Mononuclear cell (primary cell): ENCODE measurements around the gene CMTM1. TPM values are rescaled to one million over a fixed set of nuclear protein-coding genes. Genes with fewer than 3 reads are reported as not detected.

Experiments used
- H3K27me3 ChIP-seq: 2 replicates; pipeline ENCODE4 v1.6.0; 2011; ENCODE audit warnings: low read length, control low read depth; ENCODE audit not compliant: insufficient read depth
- H3K4me1 ChIP-seq: 2 replicates; pipeline ENCODE4 v1.5.1; 2011; ENCODE audit warnings: mild to moderate bottlenecking, low read length, control low read depth; ENCODE audit not compliant: insufficient read depth
- H3K4me3 ChIP-seq: 2 replicates; pipeline ENCODE4 v1.5.1; 2011; ENCODE audit warnings: mild to moderate bottlenecking, low read length, moderate library complexity
- H3K9me3 ChIP-seq: 2 replicates; pipeline ENCODE4 v1.5.1; 2011; ENCODE audit warnings: low read depth, mild to moderate bottlenecking, control low read depth, low read length
- total RNA-seq: library from RNA; depleted of rRNA; stranded (reverse); fragments of >200 nt; gene quantifications from one replicate; pipeline ENCODE4 v1.2.3, GENCODE V29; 2012

CMTM1 gene
- total RNA-seq, 1 donor = 0.21 TPM

DNA sequence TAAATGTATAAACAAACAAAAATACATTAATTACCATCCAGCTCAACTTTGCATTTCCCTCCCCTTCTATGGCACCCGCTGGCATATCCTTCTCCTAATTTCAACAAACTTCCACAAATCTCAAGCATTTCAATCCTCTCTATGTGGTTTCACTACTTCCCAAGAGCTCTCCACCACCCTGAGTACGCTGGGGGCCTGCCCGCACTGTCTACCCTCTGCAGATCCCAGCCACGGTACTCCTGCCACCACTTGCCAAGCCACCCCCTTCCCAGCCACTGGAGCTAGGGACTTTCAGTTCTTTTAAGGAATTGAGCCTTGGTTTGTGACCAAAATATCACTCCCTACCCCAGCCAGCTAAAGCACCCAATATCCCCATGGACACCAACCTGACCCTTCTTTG lies 18.2 kb upstream of the CMTM1 start:
- Histone ChIP-seq H3K9me3 (no peaks in the 10 kb centered on the region), H3K4me1 (peaks cover 84% of the 10 kb centered on the region), H3K4me3 (no peak overlapping the region), H3K27me3 (no peaks in the 10 kb centered on the region)

GRCh38 chr16:66548868-66549267 lies 17.4 kb upstream of the CMTM1 start:
- H3K4me1 ChIP-seq = peaks cover 85% of the 10 kb centered on the region
- H3K27me3 ChIP-seq = no peaks in the 10 kb centered on the region
- H3K4me3 ChIP-seq = peak overlapping the region; percentile 60
- H3K9me3 ChIP-seq = no peaks in the 10 kb centered on the region

GRCh38 chr16:66549284-66550131 lies 16.7 kb upstream of the CMTM1 start, which contains the start of gene TK2:
Gene TK2, minus strand, starts transcription at chr16:66550122. Its CDS starts 61 bp downstream, at chr16:66550061.
- H3K4me1 ChIP-seq = peaks cover 85% of the 10 kb centered on the region
- H3K4me3 ChIP-seq = peak within 1 kb of the TSS; percentile 60
- no peaks in the 10 kb centered on the region for H3K27me3 ChIP-seq
- no peaks in the 10 kb centered on the region for H3K9me3 ChIP-seq

DNA sequence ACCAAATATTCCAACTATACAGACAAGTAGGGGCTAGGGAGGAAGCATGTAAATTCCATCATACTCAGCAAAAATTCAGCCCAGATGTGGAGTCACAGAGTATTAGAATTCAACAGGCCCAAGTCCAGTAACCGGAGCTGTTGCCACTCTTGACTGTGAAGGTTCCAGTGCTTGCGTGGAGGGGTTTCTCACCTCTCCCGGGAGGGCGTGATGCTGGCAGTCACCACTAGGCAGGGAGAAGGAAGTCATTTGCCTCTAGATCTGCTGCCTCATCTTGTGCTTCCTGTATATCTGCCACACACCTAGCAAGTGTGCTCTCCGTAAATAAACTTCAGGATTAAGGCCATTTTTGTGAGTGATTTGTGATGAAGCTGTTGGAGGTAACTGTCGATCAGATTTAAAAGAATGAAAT lies 14.9 kb upstream of the CMTM1 start:
- no peaks in the 10 kb centered on the region for H3K27me3 ChIP-seq
- H3K9me3 ChIP-seq = no peaks in the 10 kb centered on the region
- H3K4me1 ChIP-seq = peaks cover 88% of the 10 kb centered on the region
- peak overlapping the region; percentile 55 for H3K4me3 ChIP-seq

GRCh38 chr16:66551788-66552285 lies 14.4 kb upstream of the CMTM1 start:
- H3K9me3 ChIP-seq = no peaks in the 10 kb centered on the region
- peak overlapping the region; percentile 55 for H3K4me3 ChIP-seq
- peaks cover 87% of the 10 kb centered on the region for H3K4me1 ChIP-seq
- H3K27me3 ChIP-seq = no peaks in the 10 kb centered on the region

DNA sequence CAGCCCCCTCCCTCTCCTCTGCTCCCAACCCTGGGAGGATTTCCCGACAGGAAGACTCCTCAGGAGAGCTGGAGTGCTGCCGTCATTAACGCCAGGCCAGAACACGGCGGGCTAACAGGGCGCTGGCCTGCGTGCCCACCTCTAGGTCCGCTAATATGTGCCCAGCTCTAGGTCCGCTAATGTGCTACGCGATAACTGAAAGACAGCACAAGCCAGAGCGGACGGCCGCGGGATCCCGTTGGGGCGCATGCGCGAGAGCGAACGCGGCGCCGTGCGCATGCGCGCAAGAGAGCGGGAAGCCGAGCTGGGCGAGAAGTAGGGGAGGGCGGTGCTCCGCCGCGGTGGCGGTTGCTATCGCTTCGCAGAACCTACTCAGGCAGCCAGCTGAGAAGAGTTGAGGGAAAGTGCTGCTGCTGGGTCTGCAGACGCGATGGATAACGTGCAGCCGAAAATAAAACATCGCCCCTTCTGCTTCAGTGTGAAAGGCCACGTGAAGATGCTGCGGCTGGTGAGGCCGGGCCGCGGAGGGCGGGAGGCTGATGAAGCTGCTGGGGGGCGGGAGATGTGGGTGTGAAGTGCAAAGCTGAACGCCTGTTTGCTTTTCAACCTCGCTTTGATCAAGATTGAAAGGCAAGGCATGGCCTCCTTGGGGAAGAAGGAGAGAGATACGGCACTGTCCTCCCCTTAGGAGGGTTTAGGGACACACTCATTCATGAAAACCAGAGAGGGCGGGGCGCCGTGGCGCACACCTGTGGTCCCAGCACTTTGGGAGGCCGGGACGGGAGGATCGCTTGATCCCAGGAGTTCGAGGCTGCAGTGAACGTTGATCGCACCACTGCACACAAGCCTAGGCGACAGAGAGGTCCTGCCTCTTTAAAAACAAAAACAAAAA lies 13.7 kb upstream of the CMTM1 start, which contains the start of gene CKLF:
CKLF (plus strand) TSS at position 291 of the 892 bp plus-strand sequence; CDS start at position 431, 140 bp downstream.
- peak within 1 kb of the TSS; percentile 55 for H3K4me3 ChIP-seq
- H3K4me1 ChIP-seq = peaks cover 84% of the 10 kb centered on the region
- no peaks in the 10 kb centered on the region for H3K27me3 ChIP-seq
- no peaks in the 10 kb centered on the region for H3K9me3 ChIP-seq

- H3K9me3 ChIP-seq = no peaks in the 10 kb centered on the region
- peak overlapping the region; percentile 55 for H3K4me3 ChIP-seq
- peaks cover 77% of the 10 kb centered on the region for H3K4me1 ChIP-seq
- no peaks in the 10 kb centered on the region for H3K27me3 ChIP-seq
Measured at GRCh38 chr16:66553223-66553622, 13.0 kb upstream of the CMTM1 start.

DNA sequence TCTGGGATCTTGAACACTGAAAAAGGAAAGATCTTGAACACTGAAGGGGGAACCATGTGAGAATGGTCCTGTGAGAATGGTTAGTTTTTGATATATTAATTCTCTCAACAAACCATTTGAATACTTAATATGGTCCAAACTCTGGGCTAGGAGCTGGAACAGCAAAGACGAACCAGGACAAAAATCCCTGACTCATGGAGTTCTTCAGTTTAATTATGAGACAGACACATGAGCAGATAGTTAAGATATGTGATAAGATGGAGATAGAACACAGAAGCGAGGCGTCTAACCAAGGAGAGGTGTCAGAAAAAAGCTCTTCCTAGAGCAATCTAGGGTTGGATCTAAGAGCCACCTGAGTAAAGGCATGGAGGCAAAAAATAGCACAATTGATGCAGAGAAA lies 12.2 kb upstream of the CMTM1 start:
- Histone ChIP-seq H3K9me3 (no peaks in the 10 kb centered on the region), H3K27me3 (no peaks in the 10 kb centered on the region), H3K4me3 (peak overlapping the region; percentile 55), H3K4me1 (peaks cover 72% of the 10 kb centered on the region)

- H3K4me3 ChIP-seq = peak overlapping the region; percentile 55
- H3K9me3 ChIP-seq = no peaks in the 10 kb centered on the region
Measured at GRCh38 chr16:66554495-66554894, 11.7 kb upstream of the CMTM1 start.

DNA sequence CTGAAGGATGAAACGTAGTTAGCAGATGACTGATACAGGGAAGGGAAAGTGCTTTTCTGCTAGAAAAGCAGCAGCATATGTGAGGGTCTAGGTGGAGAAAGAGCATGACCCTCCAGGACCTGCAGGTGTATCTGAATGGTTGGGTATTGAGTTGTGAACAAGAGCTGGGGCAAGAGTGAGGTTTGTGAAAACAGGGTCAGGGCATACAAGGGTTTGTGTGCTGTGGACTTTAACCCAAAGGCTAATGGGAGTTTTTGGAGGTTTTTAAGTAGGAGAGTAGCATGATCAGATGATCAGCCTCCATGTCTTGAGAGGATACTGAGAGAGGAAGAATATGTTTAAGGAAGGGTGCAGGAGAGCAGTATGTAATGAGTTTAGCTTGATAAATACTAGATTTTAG lies 6.1 kb upstream of the CMTM1 start:
- Histone ChIP-seq H3K4me3 (no peak overlapping the region), H3K4me1 (peaks cover 52% of the 10 kb centered on the region)

More at GRCh38 chr16:66554495-66554894, 11.7 kb upstream of the CMTM1 start:
- Histone ChIP-seq H3K27me3 (no peaks in the 10 kb centered on the region), H3K4me1 (peaks cover 70% of the 10 kb centered on the region)

DNA sequence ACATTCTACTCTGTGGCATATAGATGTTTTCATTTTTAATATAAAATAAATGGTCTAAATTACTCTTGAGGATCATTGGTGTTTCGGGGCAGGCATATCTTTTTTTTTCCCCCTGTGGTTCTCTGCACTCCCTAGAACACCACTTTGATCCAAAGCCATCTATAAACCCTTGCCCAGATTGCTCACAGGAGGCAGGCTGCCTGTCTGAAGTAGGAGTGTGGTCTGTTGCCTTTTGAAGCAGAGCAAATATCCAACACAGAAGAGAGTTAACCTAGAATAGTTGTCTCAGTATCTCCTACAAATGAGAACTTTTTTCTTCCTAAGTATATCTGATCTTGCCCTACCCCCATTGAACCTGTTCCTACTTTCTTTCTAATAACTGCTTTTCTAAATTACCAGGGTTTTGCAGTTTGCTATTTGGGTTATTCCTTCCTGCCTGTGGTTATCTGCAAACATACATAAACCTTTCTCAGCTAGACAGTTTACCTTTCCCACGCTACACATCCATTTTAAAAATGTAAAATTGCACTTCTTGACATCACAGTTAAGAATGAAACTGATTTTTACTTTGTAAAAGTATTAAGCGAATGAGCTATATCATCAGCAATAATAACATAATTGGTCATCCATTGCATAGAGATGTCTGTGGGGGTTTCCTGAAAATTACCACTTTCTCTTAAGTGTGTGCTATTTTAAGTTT lies 4.7 kb upstream of the CMTM1 start:
- Histone ChIP-seq H3K9me3 (no peaks in the 10 kb centered on the region), H3K4me1 (peaks cover 38% of the 10 kb centered on the region), H3K4me3 (no peak overlapping the region), H3K27me3 (no peaks in the 10 kb centered on the region)

More for the DNA sequence above, 6.1 kb upstream of the CMTM1 start:
- Histone ChIP-seq H3K9me3 (no peaks in the 10 kb centered on the region), H3K27me3 (no peaks in the 10 kb centered on the region)

DNA sequence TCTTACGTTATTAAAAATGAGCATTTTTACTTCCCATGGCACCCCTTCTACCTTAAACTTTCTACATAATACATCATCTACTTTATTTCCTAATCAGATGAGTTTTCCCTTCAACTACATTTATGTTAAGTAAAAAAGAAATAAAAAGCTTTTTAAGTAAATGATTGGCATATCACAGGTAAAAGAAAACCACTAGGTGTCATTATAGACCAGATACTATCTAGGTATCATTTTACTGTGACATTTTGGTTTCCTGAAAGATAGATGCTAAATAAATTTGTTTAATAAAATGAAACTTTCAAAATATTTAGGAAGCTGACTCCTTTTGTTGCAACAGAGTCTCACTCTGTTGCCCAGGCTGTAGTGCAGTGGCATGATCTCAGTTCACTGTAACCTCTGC lies 3.8 kb upstream of the CMTM1 start:
- H3K4me3 ChIP-seq = no peak overlapping the region
- no peaks in the 10 kb centered on the region for H3K9me3 ChIP-seq
- peaks cover 35% of the 10 kb centered on the region for H3K4me1 ChIP-seq
- no peaks in the 10 kb centered on the region for H3K27me3 ChIP-seq

DNA sequence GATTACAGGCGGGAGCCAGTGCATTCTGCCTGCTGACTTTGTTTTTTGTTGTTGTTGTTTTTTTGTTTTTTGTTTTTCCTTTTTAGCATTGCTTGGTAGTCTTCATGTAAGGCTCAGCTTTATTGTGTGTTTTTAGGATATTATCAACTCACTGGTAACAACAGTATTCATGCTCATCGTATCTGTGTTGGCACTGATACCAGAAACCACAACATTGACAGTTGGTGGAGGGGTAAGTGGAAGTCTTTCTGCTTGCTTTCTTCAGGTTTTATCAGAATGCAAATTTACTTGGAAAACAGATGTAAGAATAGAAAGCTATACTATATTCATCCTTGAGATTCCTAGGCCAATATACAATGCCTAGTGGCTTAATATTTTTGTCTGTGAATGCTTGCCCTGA lies 3.3 kb upstream of the CMTM1 start:
- Histone ChIP-seq H3K4me3 (no peak overlapping the region), H3K4me1 (peaks cover 35% of the 10 kb centered on the region), H3K9me3 (no peaks in the 10 kb centered on the region)

DNA sequence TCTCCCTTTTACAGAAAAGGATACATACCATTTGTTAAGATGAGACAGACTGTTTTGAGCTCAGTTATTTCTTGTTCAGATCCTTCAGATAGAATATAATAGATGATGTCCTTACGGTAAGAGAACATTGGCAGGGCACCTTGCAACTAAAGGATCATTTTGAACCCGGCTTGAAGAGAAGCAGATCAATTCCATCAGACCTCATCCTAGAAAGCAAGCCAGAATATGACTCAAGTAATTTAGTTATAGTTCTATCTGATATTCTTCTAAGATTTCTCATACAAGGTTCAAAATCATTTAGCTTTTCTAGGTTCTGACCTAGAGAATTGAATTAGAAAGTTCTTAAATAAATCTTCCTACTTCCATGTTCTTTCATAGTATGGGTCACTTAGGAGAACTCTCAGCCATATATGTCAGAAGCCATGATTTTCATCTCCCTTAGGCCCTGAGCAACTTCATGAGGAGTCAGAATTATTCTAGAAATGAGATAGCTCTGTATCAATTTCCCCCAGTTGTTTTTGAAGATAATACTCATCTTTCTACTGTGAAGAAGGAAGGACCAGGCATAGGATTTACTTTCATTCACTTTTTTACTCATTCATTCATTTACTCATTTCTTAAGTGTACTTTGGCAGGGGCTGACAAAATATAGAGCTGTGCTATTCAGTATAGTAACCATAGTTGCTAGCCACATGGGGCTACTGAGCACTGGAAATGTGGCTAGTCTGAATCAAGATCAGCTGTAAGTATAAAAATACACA lies 2.5 kb upstream of the CMTM1 start:
- no peak overlapping the region for H3K4me3 ChIP-seq

More for the DNA sequence above, 3.3 kb upstream of the CMTM1 start:
- no peaks in the 10 kb centered on the region for H3K27me3 ChIP-seq

More for the DNA sequence above, 2.5 kb upstream of the CMTM1 start:
- H3K9me3 ChIP-seq = no peaks in the 10 kb centered on the region
- no peaks in the 10 kb centered on the region for H3K27me3 ChIP-seq
- H3K4me1 ChIP-seq = peaks cover 34% of the 10 kb centered on the region
